ENCODE results near the gene ACOT12.
"Not testable (repeated sequence)": the region's sequence is repeated elsewhere in the genome, so short reads cannot be mapped to it uniquely, and the experiment has no call there.

The ACOT12 gene

DNA sequence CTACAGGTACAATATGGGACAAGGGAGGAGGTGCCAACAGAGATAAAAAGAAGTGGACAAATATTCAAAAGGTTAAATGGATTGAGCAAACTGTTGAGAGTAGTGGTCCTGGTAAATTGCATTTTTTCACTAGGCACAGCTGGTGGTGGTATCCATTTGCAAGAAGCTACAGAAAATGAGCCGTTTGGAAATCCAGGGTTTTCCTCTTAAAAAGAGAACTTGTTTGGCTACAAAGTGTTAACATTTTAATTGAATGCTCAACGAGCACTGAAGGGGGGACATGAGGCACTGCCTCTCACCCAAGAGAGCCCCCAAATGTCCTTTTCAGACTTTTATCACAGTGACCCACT is 93.0 kb downstream of the ACOT12 start:
- intact Hi-C loops (cut with DNase I; ENCODE audit: low total_unique reads) = no loop called here
- TF ChIP-seq CTCF (IDR thresholded peaks at IDR 0.05) = no peak
- Histone ChIP-seq H3K27ac (peak overlapping the region; percentile 93 to 96), H3K9me3 (no peaks in the 10 kb centered on the region), H3K4me3 (peak overlapping the region; percentile 94 to 95), H3K4me1 (peaks cover 0 to 45% (median 29%) of the 10 kb centered on the region in 4 donors), H3K36me3 (peaks cover 0 to 7% (median 0%) of the 10 kb centered on the region in 3 donors), H3K27me3 (no peaks in the 10 kb centered on the region)
- no peak for DNase-seq

GRCh38 chr5:81297531-81297930 is 96.4 kb downstream of the ACOT12 start:
- Histone ChIP-seq H3K27ac (no peak overlapping the region), H3K4me3 (no peak overlapping the region), H3K4me1 (peaks cover 0 to 34% (median 23%) of the 10 kb centered on the region in 4 donors), H3K36me3 (no peaks in the 10 kb centered on the region), H3K9me3 (no peaks in the 10 kb centered on the region), H3K27me3 (no peaks in the 10 kb centered on the region)
- intact Hi-C loops (cut with DNase I; ENCODE audit: low total_unique reads) = no loop called here
- TF ChIP-seq CTCF (IDR thresholded peaks at IDR 0.05) = no peak
- no peak for DNase-seq

- DNase-seq; H3K27me3 ChIP-seq; H3K9me3 ChIP-seq; intact Hi-C loops (cut with DNase I; ENCODE audit: low total_unique reads); H3K36me3 ChIP-seq; H3K4me3 ChIP-seq; H3K27ac ChIP-seq: not testable (repeated sequence)
- H3K4me1 ChIP-seq = peaks cover 0 to 15% (median under 1%) of the 10 kb centered on the region in 4 donors
Observed at GRCh38 chr5:81294021-81294420, 99.9 kb downstream of the ACOT12 start.

DNA sequence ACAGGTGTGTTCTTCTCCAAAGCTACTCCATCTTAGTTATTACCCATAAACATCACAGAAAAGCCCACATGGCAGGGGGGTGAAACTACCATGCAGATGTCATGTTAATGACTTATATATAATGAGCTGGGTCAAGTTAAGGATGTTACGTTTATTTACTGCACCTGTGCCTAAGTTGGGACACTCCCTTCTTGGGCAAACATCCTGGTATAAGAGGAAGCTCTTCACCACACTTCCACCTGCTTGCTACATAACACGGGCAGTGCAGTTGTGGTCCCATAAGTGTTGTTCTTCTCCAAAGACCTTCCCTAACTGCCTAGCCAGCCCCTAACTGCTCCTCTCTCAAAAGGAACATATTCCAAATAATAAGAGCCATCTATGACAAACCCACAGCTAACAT is 101.8 kb downstream of the ACOT12 start:
- DNase-seq = no peak
- intact Hi-C loops (cut with DNase I; ENCODE audit: low total_unique reads) = no loop called here
- Histone ChIP-seq H3K27me3 (no peaks in the 10 kb centered on the region), H3K9me3 (peaks cover 0 to 10% (median 0%) of the 10 kb centered on the region in 3 donors), H3K4me3 (no peak overlapping the region), H3K27ac (no peak overlapping the region), H3K36me3 (peaks cover 0 to 7% (median 6%) of the 10 kb centered on the region in 3 donors), H3K4me1 (peaks cover 0 to 6% (median 0%) of the 10 kb centered on the region in 4 donors)
- no peak for TF ChIP-seq CTCF (IDR thresholded peaks at IDR 0.05)

DNA sequence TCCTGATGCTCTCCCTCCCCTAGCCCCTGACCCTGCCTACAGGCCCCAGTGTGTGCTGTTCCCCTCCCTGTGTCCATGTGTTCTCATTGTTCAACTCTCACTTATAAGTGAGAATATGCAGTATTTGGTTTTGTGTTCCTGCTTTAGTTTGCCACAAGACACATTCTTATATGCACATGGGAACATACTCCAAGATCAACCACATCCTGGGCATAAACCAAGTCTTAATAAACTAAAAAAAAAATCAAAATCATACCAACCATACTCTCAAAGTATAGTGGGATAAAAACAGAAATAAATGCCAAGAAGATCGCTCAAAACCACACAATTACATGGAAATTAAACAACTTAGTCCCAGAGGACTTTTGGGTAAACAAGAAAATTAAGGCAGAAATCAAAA is 103.8 kb downstream of the ACOT12 start:
- TF ChIP-seq CTCF (IDR thresholded peaks at IDR 0.05) = no peak
- H3K36me3 ChIP-seq = peaks cover 0 to 7% (median 6%) of the 10 kb centered on the region in 3 donors
- intact Hi-C loops (cut with DNase I; ENCODE audit: low total_unique reads) = no loop called here

DNA sequence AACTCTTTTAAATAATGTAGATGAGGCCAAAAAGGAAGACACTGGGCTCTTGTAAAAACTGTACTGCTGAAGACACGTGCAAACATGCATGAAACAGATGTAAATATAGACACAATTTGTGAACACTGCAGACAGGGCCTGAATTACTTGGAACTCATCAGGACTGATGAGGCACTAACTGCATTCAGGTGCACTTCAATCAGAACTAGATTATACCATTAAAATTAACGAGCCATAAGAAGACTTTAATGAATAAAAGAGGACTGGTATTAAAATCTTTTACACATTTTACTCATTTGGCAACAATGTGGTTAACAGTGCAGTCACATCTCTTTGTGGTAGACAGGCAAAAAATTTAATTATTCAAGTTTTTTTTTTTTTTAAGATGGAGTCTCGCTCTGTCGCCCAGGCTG is 105.9 kb downstream of the ACOT12 start:
- H3K27ac ChIP-seq = no peak overlapping the region
- no peaks in the 10 kb centered on the region for H3K27me3 ChIP-seq
- peaks cover 0 to 10% (median 0%) of the 10 kb centered on the region in 3 donors for H3K9me3 ChIP-seq
- peaks cover 0 to 7% (median 6%) of the 10 kb centered on the region in 3 donors for H3K36me3 ChIP-seq
- DNase-seq = no peak
- no peak overlapping the region for H3K4me3 ChIP-seq
- no peak for TF ChIP-seq CTCF (IDR thresholded peaks at IDR 0.05)
- peaks cover 0 to 6% (median 0%) of the 10 kb centered on the region in 4 donors for H3K4me1 ChIP-seq
- intact Hi-C loops (cut with DNase I; ENCODE audit: low total_unique reads) = no loop called here

More for the DNA sequence above, 103.8 kb downstream of the ACOT12 start:
- no peak for DNase-seq
- Histone ChIP-seq H3K9me3 (peaks cover 0 to 10% (median 0%) of the 10 kb centered on the region in 3 donors), H3K4me3 (no peak overlapping the region), H3K27ac (no peak overlapping the region), H3K27me3 (no peaks in the 10 kb centered on the region), H3K4me1 (peaks cover 0 to 6% (median 0%) of the 10 kb centered on the region in 4 donors)
